ENCODE results near the gene CCDC124. TPM values are rescaled to one million over a fixed set of nuclear protein-coding genes. Genes with fewer than 3 reads are reported as not detected.

CCDC124 gene
- total and polyA plus RNA-seq, 10 of the 15 experiments (the other 5 are each of a cell fraction or from before 2014, with no cell fraction given) = 3.7 to 184 (median 51.8) TPM

- ATAC-seq = no peak
- BruUV-seq (replicated peaks) = no TSS peak
- POLR2A ChIA-PET = no interaction called here
- intact Hi-C loops (cut with micrococcal nuclease; ENCODE audit: unreplicated experiment) (loop anchor here (5.0 kb wide), 1 partner anchor 38 kb away; no protein-coding TSS in a partner anchor), in situ Hi-C loops (cut with MboI) (no loop called here)
- no peak for FAIRE-seq
- Histone ChIP-seq H3K4me3 (no peak overlapping the region), H2AFZ (ENCODE audit: control insufficient read depth, low read depth, low read length) (no peak overlapping the region), H3K9me3 (replicated peaks; ENCODE audit: control insufficient read depth, insufficient read depth, low read length) (no peaks in the 10 kb centered on the region), H3K36me3 (ENCODE audit: control insufficient read depth in 2 of 2, insufficient read depth in 2 of 2, low read length in 1 of 2) (no peaks in the 10 kb centered on the region), H3K9ac (ENCODE audit: control insufficient read depth, insufficient read depth, low read length) (no peak overlapping the region), H3K4me2 (ENCODE audit: control insufficient read depth, insufficient read depth) (no peak overlapping the region), H3K27ac (ENCODE audit: control insufficient read depth, insufficient read depth) (no peak overlapping the region), H3K79me2 (ENCODE audit: control insufficient read depth, insufficient read depth, low read length) (no peaks in the 10 kb centered on the region), H3K4me1 (ENCODE audit: control insufficient read depth, insufficient read depth, low read length) (peaks cover 23% of the 10 kb centered on the region), H4K20me1 (ENCODE audit: control insufficient read depth, insufficient read depth) (no peaks in the 10 kb centered on the region), H3K27me3 (replicated peaks in 1 of 2; ENCODE audit: control insufficient read depth in 2 of 2, insufficient read depth in 2 of 2, low read length in 1 of 2) (no peaks in the 10 kb centered on the region; a peak in 1 of 4 replicates)
- TF ChIP-seq PBX3 (IDR thresholded peaks at IDR 0.05; ENCODE audit: insufficient replicate concordance, low read depth, low read length) = no peak
- TF ChIP-seq REST (IDR thresholded peaks at IDR 0.05; ENCODE audit: low read depth, low read length) = peak; percentile 90
- no peak for DNase-seq (ENCODE audit: low read depth, low spot score)
- SMC1A ChIA-PET (ENCODE audit: uncharacterized antibody, unreplicated experiment) = no interaction called here
- RAD21 ChIA-PET (ENCODE audit: unreplicated experiment) = no interaction called here
- WGBS (ENCODE audit: insufficient coverage, insufficient replicate concordance, low lambda C conversion rate, missing lambda C conversion rate) = 64% methylated on average over 18 of the region's 18 CpGs
- CTCF ChIA-PET = no interaction called here
These were observed 43.1 kb upstream of the CCDC124 start for GRCh38 chr19:17889609-17890214.
